B cell (primary cell): Measurements from ENCODE around the gene PRMT5. TPM values are rescaled to one million over a fixed set of nuclear protein-coding genes. Genes with fewer than 3 reads are reported as not detected.

Experiments
- ATAC-seq: fragments of 200-7000 bp; cut with Tn5 transposase; one replicate; pipeline ENCODE4 v1.10.0; 2021; ENCODE audit warnings: low read depth, mild to moderate bottlenecking, moderate number of reproducible peaks, moderate library complexity
- CTCF ChIA-PET: fragments of 350-600 bp; sonication (Branson Sonifier 250); formaldehyde crosslinking; loops from one replicate; lab custom pipeline; 2021; ENCODE audit warnings: antibody characterized with exemption, inconsistent platforms; lab: Charles Lee
- POLR2A ChIA-PET: fragments of 350-600 bp; sonication (Branson Sonifier 250); formaldehyde crosslinking; loops from one replicate; lab custom pipeline; 2021; ENCODE audit warnings: antibody characterized with exemption; lab: Charles Lee
- DNase-seq: peaks from one replicate; pipeline ENCODE4 v3.0.0; 2013
- H2AFZ ChIP-seq: 2 replicates; pipeline ENCODE4 v1.6.1; 2012; ENCODE audit warnings: mild to moderate bottlenecking, low read depth, low read length; ENCODE audit not compliant: insufficient read depth, poor library complexity, severe bottlenecking
- H3K27ac ChIP-seq, 2 donors: 1 replicate in 1 of 2; 2 replicates in 1 of 2; pipeline ENCODE4 v1.5.1; 2012 to 2013; ENCODE audit warnings: low read length in 2 of 2, mild to moderate bottlenecking in 2 of 2, moderate library complexity in 1 of 2
- H3K27me3 ChIP-seq, 4 experiments: fragments of 200-600 bp in 1 of 4; sonication (generic) in 1 of 4; replicated peaks in 1 of 4; 1 replicate in 2 of 4; 2 replicates in 2 of 4; pipeline versions ENCODE4 v1.6.1 to v1.7.0; 2013 to 2016; ENCODE audit warnings: low read length in 3 of 4, mild to moderate bottlenecking in 2 of 4, mixed read lengths in 1 of 4, moderate library complexity in 1 of 4; ENCODE audit not compliant: insufficient read depth in 4 of 4, control insufficient read depth in 3 of 4; ENCODE audit errors: control extremely low read depth in 1 of 4
- H3K36me3 ChIP-seq, 2 experiments: replicated peaks in 1 of 2; 1 replicate in 1 of 2; 2 replicates in 1 of 2; pipeline versions ENCODE4 v1.6.1 to v1.7.1; 2013; ENCODE audit warnings: low read length in 1 of 2; ENCODE audit not compliant: insufficient read depth in 2 of 2, control insufficient read depth in 1 of 2; ENCODE audit errors: control extremely low read depth in 1 of 2, extremely low read depth in 1 of 2
- H3K4me1 ChIP-seq, 2 donors: fragments of 200-600 bp in 1 of 2; sonication (generic) in 1 of 2; 1 replicate in 1 of 2; 2 replicates in 1 of 2; pipeline versions ENCODE4 v1.5.1 to v1.6.1; 2013 to 2017; ENCODE audit warnings: low read length in 2 of 2; ENCODE audit not compliant: control insufficient read depth in 2 of 2, insufficient read depth in 2 of 2
- H3K4me2 ChIP-seq: replicated peaks from 2 replicates; pipeline ENCODE3; 2012; ENCODE audit warnings: mild to moderate bottlenecking, low read depth, low read length; ENCODE audit not compliant: poor library complexity, severe bottlenecking
- H3K4me3 ChIP-seq, 5 experiments: fragments of 200-600 bp in 1 of 5; sonication (generic) in 1 of 5; 1 replicate in 3 of 5; 2 replicates in 2 of 5; pipeline versions ENCODE4 v1.5.1 to v1.7.0; 2011 to 2016; ENCODE audit warnings: low read length in 4 of 5, mild to moderate bottlenecking in 4 of 5, low read depth in 2 of 5, control low read depth in 1 of 5, moderate library complexity in 1 of 5; ENCODE audit not compliant: insufficient read depth in 1 of 5; ENCODE audit errors: control extremely low read depth in 1 of 5, extremely low read depth in 1 of 5
- H3K79me2 ChIP-seq: fragments of 200-600 bp; sonication (generic); one replicate; pipeline ENCODE4 v1.6.0; 2016; ENCODE audit warnings: low read length; ENCODE audit not compliant: control insufficient read depth, insufficient read depth
- H3K9ac ChIP-seq: fragments of 200-600 bp; sonication (generic); 2 replicates; pipeline ENCODE4 v1.6.1; 2017; ENCODE audit warnings: mild to moderate bottlenecking, low read length, moderate library complexity
- H3K9me3 ChIP-seq, 3 donors: one replicate each; pipeline versions ENCODE4 v1.6.1 to v1.7.1; 2013; ENCODE audit warnings: low read length in 2 of 3; ENCODE audit not compliant: control insufficient read depth in 2 of 3, insufficient read depth in 1 of 3; ENCODE audit errors: control extremely low read depth in 1 of 3
- H4K20me1 ChIP-seq: 2 replicates; pipeline ENCODE4 v1.6.0; 2012; ENCODE audit warnings: mild to moderate bottlenecking, low read length; ENCODE audit not compliant: insufficient read depth, control insufficient read depth, poor library complexity, severe bottlenecking
- H3K27ac Mint-ChIP-seq: one replicate; pipeline ENCODE4 v1.8.0; 2021; ENCODE audit warnings: mixed read lengths
- H3K27me3 Mint-ChIP-seq: one replicate; pipeline ENCODE4 v1.8.0; 2021; ENCODE audit warnings: mixed read lengths
- H3K4me1 Mint-ChIP-seq: one replicate; pipeline ENCODE4 v1.8.0; 2021; ENCODE audit warnings: mixed read lengths
- H3K4me3 Mint-ChIP-seq: one replicate; pipeline ENCODE4 v1.8.0; 2021; ENCODE audit warnings: mixed read lengths
- H3K9me3 Mint-ChIP-seq: one replicate; pipeline ENCODE4 v1.8.0; 2022; ENCODE audit warnings: mixed read lengths; ENCODE audit not compliant: insufficient read depth
- EZH2 ChIP-seq: IDR thresholded peaks from 2 replicates; pipeline ENCODE4 v1.6.1; 2012; ENCODE audit warnings: borderline replicate concordance, low read depth, mild to moderate bottlenecking, moderate library complexity, low read length; ENCODE audit not compliant: insufficient read depth, poor library complexity, severe bottlenecking
- WGBS: methylation state at CpG from one replicate; pipeline ENCODE4 v1.1.5; 2013; ENCODE audit warnings: missing lambda C conversion rate; ENCODE audit not compliant: insufficient coverage; 5-methylcytosine and 5-hydroxymethylcytosine counted together
- intact Hi-C: fragments of 100-400 bp; cut with micrococcal nuclease; formaldehyde crosslinking; loops from one replicate; pipeline ENCODE4 v1.10.0; 2022
- polyA plus RNA-seq: library from polyadenylated mRNA; depleted of rRNA; stranded (reverse); fragments of >200 nt; gene quantifications from 2 replicates; pipeline ENCODE4 v1.2.3, GENCODE V29; 2012
- total RNA-seq, 2 donors: library from RNA; stranded (reverse); fragments of 120-200 nt in 1 of 2; gene quantifications; 1 replicate in 1 of 2; 2 replicates in 1 of 2; pipeline versions ENCODE4 v1.2.3 to v1.2.4, GENCODE V29; 2013 to 2022
- TF ChIP-seq, protein P1 (sequence below): fragments of 200-600 bp; IDR thresholded peaks from one replicate; pipeline ENCODE4 v1.8.0; 2022; ENCODE audit warnings: antibody characterized with exemption, mild to moderate bottlenecking

PRMT5 gene
- total and polyA plus RNA-seq, 2 donors (not counting 1 experiment from before 2014, with no cell fraction given), result 38.8 to 50.4 TPM

DNA sequence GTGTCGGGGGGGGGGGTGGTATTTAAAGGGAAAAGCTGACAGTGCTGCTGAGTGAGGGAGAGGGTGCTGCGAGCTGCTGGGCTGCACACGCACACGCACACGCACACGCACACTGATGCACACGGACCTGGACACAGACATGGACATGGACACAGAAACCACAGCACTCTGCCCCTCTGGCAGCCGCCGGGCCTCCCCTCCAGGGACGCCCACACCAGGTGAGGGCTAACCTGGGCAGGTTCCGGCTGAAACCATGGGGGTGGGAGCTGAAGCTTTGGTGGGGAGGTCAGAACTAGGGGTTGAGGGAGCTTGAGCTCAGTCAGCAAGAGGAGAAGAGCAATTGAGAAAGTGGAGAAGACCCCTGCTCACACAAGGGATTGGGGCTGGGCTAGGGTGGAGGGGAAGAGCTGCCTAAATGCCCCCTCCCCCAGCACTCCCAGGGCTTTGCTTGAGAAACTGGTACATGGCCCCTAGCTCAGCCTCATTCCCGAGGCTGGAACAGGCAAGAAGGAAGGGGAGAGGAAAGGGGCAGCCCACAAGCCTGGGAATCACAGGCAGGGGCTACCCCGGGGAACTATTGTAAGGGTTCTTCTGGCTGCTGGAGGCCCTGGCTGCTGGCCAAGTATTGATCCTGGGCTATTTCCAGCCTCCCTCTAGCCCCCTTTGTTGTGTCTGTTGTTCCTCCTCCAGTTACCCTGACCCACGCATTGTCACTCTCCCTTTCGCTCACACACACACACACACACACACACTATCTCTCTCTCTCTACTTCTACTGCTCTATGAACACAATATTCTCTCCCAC lies 45.8 kb downstream of the PRMT5 start, which contains the start of gene REM2:
TSS of gene REM2 (plus strand) at position 50 of the 804 bp plus-strand sequence. CDS start at position 116, 66 bp downstream.
- peaks cover 36 to 64% of the 10 kb centered on the region in 2 donors for H3K4me1 ChIP-seq
- Mint-ChIP-seq H3K27me3 (no peaks in the 10 kb centered on the region), H3K9me3 (no peaks in the 10 kb centered on the region), H3K4me3 (peak within 1 kb of the TSS; percentile 19), H3K27ac (peak within 1 kb of the TSS; percentile 71), H3K4me1 (peaks cover 60% of the 10 kb centered on the region)
- no peaks in the 10 kb centered on the region for H4K20me1 ChIP-seq
- WGBS, result 80% methylated on average over 8 of the region's 15 CpGs
- no peak for TF ChIP-seq EZH2
- TF ChIP-seq, protein P1, sequence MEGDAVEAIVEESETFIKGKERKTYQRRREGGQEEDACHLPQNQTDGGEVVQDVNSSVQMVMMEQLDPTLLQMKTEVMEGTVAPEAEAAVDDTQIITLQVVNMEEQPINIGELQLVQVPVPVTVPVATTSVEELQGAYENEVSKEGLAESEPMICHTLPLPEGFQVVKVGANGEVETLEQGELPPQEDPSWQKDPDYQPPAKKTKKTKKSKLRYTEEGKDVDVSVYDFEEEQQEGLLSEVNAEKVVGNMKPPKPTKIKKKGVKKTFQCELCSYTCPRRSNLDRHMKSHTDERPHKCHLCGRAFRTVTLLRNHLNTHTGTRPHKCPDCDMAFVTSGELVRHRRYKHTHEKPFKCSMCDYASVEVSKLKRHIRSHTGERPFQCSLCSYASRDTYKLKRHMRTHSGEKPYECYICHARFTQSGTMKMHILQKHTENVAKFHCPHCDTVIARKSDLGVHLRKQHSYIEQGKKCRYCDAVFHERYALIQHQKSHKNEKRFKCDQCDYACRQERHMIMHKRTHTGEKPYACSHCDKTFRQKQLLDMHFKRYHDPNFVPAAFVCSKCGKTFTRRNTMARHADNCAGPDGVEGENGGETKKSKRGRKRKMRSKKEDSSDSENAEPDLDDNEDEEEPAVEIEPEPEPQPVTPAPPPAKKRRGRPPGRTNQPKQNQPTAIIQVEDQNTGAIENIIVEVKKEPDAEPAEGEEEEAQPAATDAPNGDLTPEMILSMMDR, result no peak
- no peak within 1 kb of the TSS for H2AFZ ChIP-seq
- intact Hi-C loops, result no loop called here
- no peak within 1 kb of the TSS for H3K27ac ChIP-seq
- POLR2A ChIA-PET, result interaction anchor here (0.6 to 1.9 kb wide), 3 partner anchors 12 to 438 kb away, joined by 3 to 6 read pairs (median 5); partner anchors contain the start of genes LRP10 and PABPN1
- CTCF ChIA-PET, result interaction anchor here (0.5 to 7.0 kb wide), 9 partner anchors 12 to 1456 kb away, joined by 3 to 101 read pairs (median 4); partner anchors contain the start of genes ABHD4, AJUBA, LRP10 and RIPK3
- H3K9ac ChIP-seq, result no peak within 1 kb of the TSS
- ATAC-seq, result no peak
- no peak within 1 kb of the TSS for H3K4me3 ChIP-seq
- peaks cover 8% of the 10 kb centered on the region for H3K79me2 ChIP-seq
- H3K27me3 ChIP-seq, result no peaks in the 10 kb centered on the region
- H3K36me3 ChIP-seq, result peaks cover 0 to 15% of the 10 kb centered on the region in 2 experiments
- DNase-seq, result no peak
- H3K9me3 ChIP-seq, result no peaks in the 10 kb centered on the region
- peak within 1 kb of the TSS; percentile 16 for H3K4me2 ChIP-seq
